Islet precursor cell (in vitro differentiated cells): ENCODE results near the gene WFS1.

Experiments used
- DNase-seq: peaks from one replicate; pipeline ENCODE4 v3.0.0-alpha.2; 2018

WFS1 gene

DNA sequence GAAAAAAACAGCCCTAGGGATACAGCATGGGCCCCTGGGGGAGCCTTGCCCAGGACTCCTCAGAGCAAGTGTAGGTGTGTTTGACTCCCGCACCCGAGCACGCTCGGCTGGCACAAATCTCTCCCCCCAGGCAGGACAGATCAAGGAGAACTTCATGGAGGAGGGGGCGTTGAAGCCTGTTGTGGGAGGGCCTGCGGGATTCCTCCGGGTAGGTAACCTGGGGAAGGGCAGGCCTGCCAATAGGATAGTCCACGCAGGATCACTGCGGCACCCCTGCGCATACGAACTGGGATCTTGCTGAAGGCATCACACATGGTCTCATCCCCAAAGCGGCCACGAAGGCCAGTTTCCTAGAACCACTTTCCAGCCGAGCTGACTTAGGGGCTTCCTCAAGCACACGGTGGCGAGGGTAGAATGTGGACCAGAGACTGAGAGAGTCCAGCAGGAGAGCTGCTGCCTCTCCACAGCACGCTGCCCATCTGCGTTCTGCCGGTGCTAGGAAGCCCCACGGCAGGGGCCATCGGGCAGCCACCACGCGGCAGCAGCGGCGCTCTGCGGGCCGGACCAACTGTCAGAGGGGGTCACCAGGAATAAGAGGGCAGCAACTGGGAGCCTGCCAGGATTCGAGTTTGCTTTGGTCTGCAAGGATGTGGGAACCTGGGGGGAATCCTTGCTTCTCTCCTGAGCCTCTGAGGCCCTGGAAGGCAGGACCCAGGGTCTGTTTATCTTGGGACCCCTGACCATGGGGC lies 56.8 kb downstream of the WFS1 start:
- DNase-seq: no peak

DNA sequence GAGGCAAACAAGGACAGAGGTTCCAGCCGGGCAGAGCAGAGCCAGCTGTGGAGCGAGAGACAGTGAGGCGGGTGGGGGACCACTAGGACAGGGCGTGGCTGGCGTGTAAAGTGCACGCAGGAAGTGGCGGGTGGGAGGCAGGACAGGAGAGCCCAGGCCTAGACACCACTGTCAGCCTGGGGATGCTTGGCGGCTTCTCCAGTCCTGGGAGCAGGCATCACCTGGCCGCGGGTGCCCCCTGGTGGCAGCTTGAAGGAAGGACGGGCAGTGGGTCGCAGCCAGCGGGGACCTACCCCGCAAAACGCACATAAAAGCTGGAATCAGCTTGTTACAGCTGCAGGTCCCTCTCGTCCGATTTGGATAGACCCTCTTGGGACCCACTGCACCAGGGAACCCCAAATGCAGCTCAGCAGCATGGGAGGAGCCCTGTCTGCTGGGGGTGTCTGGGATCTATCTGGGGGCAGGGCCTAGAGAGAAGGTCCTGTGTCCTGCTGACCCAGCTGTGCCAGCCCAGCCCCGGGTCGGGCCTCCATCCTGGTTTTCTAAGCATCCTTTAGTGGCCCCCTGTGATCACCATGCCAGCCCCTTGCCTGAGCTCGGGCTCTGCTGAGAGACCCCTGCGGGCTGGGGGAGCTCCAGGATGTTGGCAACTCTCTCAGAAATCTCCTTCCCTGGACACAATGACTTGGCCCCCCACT lies 57.7 kb downstream of the WFS1 start:
- peak; percentile 90 for DNase-seq

DNA sequence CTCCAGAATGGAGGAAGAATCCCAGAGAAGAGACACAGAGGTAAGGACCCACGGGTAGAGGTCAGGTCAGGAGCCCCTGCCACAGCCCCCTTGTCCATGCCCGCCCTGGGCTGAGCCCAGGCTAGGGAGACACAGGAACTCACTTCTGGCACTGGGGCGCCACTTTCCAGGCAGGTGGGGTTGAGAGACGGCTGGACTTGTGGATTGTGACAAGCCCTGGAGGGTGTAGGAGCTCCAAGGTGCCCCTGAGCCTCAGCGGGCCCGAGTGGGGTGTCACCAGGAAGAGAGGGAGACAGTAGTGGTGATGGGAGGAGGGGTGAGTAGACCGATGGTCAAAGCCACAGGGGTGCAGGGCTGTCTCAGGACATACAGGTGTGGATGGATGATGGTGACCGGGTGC lies 58.9 kb downstream of the WFS1 start:
- no peak for DNase-seq

DNA sequence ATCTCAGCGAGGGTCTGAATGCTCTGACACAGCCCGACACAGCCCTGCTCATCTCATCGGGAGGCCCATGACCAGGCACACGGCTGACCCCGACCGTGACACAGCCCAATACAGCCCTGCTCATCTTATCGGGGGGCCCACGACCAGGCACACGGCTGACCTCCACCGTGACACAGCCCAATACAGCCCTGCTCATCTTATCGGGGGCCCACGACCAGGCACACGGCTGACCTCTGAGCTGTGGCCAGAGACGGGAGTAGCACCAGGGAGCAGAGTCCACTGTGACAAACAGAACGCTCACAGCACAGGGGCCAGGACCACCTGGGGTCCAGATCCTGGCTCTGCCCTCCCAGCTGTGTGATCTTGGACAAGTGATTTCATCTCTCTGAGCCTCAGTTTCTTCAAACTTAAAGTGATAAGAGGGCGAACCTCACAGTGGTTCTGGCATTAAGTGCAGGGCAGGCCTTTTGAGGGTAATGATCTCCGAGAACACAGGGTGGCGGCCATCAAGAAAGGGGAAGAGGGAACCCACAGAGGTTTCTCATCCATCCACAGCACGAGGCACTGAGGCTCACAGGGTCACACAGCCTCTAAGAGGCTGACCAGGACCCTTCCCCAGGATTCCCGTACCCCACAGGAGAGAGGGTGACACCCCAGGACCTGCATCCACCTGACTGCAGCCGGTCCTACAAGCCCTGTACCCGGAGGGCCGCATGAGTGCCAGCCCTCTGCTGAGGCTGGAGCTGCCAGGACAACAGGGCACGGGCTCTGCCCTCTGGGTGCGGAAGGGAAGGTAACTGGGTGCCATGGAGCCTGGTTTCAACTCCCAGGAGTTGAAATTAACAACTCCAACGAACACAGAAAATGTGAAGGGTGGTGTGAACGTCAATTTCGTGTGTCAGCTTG lies 60.1 kb downstream of the WFS1 start:
- no peak for DNase-seq

DNA sequence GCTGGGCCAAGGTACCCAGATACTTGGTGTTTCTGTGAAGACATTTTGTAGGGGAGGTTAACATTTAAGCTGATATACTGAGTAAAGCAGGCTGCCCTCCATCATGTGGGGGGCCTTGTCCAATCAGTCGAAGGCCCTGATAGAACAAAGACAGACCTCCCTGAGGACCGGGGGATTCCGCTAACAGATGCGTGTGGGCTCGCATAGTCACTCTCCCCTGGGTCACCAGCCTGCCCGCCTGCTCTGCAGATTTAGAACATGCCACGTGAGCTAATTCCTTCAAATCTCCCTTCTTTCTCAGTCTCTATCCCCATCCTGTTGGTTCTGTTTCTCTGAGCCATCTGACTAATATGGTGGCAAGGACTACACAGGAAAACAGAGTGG lies 60.7 kb downstream of the WFS1 start:
- no peak for DNase-seq

DNA sequence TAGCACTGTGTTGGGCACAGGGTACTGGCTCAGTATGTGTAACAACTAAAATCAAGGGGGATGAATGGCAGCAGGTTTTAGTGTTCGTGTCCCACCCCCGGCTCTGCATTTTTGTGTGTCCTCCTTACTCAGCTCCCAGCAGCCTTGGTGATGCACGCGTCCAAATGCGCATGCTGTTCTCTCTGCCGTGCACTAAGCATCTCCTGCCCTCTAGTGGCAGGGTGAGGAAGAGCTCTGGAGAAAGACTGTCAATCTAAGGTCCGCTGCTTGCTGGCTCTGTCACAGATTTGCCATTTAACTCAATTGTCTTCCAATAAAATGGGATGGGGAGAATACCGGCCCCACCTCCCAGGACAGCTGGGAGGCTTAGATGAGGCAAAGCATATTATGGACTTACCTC lies 61.4 kb downstream of the WFS1 start:
- no peak for DNase-seq

DNA sequence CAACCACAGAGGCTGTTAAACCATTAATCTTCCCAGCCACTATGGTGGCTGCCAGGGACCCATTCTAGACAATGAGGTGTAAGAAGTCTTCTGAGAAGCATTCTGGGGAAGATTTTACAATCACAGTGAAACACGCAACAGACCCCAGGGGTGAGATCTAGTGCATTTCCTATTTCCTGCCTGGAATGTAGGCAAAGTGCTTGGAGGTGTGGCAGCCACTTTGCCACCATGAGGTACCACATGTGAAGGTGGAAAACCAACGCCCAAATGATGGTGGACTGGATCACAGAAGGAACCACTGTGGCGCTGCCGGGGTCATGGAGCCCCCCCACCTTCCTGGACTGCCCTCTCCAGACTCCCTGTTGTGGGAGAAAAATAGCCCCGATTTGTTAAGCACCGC lies 61.8 kb downstream of the WFS1 start:
- no peak for DNase-seq

DNA sequence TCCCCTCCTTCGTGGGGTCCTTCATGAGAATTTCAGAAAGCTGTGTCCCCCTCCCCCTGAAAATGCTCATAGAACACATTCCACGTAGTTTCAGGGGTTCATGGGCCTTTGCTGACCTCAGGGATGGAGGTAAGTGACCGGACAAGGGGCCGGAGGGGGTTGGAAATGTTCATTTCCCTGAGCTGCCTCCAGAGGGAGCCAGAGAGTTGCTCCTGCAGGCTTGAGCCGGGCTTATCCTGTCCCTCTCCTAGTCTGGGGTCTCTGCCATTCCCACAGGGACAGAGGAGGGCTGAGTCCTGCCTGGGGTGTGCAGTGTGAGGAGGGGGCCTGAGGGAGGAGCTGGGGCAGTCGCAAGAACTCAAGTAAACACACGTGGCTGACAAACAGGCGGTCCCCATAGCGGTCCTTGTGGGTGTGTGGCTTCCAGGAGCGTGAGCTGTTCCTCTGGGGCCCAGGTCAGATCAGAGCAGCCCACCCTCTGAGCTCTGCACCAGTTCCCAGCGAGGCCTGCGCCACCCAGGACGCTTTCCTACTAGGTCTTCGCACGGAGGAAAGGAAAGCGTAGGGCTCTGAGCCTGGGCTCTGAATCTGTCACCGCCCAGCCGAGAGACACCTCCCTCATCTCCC lies 62.5 kb downstream of the WFS1 start:
- DNase-seq: peak; percentile 66

DNA sequence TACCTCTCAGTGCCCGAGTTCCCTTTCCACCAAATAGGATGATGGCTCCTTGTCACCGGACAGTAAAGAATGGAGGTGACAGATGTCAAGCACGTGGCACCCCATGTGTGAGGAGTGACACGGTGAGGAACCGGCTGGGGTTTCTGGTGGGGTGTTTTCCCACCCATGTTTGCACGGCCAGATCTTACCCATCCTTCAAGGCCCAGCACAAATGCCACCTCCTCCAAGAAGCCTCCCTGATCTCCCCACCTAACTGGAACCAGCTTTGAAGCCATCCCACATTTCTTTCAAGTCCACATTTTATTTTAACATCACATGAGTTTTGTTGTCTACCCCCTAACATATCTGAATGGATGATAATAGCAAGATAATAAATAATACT lies 63.0 kb downstream of the WFS1 start:
- no peak for DNase-seq

DNA sequence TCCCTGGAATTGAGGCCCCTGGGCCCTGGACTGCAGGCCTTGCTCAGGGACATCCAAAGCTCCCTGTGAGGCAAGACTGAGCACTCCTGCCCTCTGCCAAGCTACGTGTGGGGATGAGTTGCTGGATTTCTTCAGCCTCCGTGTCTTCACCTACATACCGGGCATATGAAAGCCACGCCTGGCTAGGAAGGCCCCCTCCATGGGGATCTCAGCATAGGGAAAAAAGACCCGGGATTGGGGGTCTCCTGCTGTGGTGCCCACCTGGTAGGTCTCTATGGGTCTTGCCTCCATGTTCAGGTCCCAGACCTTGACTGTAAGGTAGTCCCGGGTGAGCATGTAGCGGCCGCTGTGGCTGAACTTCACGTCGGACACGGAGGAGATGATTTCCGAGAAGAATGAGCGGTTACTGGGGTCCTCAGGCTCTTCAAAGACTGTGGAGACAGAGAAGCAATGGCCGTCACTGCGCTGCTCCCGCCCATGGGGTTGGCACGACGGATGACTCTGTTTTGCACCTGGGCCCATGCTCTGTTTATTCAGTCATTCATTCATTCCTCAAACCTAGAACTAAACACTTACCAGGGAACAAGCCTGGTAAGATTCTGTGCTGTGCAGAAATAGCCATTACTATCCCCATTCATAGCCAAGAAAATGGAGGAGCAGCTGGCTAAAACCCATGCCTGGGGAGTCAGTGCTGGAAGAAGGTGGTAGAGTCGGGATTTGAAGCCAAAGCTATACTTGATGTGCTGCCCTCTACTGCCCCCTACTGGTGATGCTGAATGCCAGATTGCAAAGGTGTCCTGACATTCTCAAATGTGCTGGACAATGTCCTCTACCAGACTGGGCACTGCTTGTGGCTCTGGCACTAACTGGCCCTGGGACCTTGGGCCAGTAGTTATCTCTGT lies 63.9 kb downstream of the WFS1 start:
- no peak for DNase-seq

DNA sequence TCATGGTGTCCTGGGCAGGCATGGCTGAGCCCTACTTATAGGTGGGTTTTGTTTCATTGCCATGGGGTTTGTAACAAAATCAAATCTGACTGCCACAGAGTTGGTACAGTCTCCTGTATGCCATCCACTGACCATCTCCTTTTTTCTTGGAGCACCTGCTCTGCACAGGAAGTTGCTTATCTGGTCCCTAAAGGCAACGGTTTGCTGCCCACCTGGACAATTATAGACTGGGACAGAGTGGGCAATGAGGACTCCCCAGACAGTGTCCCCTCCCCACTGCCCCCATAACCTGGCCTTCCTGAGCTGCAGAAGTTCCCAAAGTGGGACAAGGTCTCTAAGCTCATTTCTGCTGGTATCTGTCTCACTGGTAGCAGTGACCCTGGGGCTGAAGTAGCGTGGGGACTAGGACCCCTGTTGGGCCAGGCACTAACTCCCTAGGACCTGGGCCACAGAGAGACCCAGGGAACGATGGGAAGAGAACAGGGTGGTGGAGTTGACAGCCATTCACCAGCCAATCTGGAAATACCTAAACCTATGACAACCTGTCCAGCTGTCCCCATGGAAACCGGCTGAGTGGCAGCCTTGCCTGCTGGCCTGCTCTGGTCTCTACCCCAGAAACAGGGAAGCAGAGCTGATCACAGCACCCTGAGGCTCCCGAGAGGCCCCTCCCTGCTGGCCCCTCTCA lies 64.7 kb downstream of the WFS1 start:
- no peak for DNase-seq

DNA sequence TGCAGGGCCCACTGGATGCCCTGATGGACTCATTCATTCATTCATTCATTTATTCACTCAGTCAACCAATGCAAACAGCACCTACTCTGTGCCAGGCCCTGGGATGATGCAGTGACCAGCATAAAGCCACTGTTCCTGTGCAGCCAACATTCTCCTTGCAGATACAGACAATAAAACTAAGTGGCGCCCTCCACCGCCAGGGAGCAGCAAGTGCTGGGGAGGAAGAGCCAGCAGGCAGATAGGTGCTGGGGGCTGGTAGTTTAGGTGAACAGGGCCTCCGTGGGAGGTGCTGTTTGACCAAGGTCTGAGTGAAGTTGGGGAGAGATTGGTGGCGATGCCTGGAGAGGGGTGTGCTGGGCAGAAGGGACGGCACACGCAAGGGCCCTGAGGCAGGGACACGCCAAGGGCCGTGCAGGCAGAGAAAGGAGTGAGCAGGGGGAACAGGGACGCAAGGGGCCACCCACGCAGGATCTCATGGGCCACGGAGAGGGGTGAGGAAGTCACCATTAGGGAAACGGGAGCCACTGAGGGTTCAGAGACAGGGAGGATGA lies 65.5 kb downstream of the WFS1 start:
- no peak for DNase-seq

DNA sequence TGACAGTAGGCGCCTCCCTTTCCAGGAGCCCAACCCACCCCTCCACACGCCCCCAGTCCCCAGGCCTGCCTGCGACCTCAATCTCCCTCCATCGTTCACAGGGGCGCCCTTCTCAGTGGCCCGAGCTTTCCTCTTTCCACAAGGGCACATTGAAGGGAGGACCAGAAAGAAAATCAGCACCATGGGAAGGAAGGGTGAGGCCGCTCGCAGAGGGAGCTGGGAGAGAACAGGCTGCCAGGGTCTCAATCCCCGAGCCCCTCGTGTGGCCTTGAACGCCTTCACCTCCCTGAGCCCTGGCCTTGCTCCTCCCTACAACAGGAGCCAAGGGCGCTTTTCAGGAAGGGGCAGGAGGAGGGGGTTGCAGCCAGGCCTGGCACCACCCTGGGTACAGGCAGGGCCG lies 66.5 kb downstream of the WFS1 start:
- no peak for DNase-seq

DNA sequence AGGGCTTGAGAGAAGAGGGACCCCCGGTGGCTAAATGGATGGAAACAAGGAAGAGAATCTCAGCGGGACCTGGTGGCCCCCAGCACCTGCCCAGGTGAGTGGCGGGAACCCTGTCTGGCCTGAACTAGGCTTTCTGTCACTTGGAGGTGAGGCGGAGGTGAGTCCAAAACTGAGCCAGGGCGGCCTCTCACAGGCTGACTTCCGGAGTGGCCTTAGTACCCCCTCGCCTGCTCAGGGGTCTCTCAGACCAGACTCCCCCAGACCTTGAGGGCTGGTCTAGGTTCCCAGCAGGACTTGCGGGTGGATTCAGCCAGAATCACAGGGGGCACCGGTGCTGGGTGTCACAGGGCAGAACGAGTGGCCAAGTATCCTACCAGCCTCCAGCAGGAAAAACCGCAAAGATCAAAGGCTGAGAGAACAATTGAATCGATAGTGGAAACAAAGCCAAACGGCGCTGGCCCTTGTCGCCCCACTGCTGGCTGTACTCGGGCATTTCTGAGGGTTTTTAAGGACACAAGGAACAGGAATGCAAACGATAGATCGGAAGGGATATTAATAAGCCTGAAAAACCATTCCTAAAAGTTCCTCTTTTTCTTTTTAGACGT lies 67.8 kb downstream of the WFS1 start:
- DNase-seq: no peak

DNA sequence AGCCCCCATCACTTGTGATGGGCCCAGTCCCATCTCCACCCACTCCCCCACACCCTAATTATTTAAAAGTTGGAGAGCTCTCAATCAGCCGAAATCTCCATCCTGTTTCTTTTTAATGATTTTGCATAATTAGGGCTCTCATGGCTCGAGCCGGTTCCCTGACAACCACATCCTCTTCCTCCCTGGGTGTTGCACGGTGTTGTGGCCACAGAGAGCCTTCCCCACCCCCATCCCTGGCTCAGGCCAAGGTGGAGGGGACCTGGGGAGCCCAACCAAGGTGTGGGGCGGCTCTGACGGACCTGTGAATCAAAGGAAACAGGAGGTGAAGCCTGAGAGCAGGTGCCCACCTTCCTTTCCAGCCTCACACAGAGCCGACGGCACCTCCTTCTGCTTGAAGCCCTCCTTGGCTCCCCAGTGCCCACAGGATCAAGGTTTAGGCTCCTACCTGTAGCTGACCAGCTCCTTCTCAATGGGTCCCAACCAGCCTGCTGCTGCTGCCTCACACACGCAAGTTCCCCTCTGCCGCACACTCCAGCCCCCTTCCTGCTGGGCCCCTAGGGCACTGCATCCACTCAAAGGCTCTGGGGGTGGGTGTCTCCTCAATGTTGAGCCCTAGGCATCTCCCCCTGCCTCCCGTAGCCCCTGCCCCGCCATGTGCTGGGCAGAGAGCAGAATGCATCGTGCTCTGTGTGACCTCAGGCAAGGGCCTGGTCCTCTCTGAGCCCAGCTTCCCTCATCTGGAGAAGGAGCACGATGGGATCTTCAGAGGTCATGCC lies 68.7 kb downstream of the WFS1 start:
- no peak for DNase-seq

DNA sequence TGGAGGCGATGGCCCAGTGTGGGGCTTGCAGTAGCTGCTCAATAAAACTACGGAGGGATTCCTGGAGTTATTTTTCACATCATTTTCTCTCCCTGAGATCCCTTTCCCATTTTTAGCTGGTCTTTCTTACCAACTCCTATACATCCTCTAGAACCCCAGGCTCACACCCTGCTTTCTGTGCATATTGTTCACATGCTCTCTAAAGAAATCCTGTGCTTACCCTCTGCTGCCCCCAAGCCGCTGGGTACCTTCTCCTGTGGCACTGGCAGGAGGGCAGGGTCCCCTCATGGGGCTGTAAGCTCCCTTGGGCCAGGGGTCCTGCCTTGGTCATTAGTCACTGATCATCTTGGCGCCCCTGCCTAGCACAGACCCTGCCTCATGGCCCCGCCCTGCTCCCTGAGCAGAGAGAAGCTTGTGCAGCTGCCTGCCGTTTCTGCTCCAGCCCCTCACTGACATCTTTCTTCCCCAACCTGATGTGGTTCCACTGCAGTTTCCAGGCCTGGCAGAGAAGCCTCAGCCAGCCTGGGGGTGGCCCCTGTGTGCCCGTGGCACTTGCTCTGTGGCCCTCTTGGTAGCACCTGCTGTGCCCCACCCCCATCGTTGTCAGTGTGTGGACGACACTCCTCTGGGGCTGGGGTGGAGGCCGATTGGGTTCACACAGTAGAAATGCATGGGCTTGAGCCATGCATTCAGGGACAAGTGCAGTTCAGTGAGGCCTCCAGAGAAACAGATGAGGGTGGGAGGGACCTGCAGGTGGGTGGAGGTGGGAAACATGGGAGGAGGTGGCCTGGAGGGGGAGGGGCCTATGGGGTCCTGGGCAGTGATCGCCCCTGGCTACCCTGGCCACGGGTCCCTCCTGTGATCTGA lies 69.5 kb downstream of the WFS1 start:
- no peak for DNase-seq

DNA sequence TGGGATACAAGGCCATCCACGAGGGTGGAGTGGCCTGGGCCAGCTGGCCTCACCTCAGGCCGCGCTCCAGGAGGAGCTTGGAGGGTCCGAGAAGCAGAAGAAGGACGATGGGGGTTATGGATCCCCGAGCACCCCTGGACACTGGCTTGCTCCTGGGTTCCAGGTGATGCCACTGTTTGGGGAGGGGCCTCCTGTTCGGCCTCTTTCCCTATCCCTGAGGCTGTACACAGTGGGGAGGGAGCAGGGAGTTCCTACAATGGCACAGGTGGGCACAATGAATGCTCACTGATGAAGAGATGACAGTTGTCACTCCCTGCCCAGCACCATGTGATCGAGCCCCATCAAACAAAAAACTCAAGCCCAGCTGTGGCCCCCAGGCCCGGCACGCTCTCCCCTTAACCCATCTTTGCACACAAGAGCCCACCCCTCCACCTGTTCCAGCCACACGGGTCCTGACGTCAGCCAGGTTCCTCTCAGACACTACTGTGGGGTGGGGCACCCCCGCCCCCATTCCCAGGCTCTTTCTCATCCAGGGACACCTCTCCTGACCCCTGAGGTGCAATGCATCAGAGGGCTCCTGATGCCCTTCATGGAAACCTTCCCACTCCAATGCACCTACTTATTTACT lies 70.3 kb downstream of the WFS1 start:
- no peak for DNase-seq

DNA sequence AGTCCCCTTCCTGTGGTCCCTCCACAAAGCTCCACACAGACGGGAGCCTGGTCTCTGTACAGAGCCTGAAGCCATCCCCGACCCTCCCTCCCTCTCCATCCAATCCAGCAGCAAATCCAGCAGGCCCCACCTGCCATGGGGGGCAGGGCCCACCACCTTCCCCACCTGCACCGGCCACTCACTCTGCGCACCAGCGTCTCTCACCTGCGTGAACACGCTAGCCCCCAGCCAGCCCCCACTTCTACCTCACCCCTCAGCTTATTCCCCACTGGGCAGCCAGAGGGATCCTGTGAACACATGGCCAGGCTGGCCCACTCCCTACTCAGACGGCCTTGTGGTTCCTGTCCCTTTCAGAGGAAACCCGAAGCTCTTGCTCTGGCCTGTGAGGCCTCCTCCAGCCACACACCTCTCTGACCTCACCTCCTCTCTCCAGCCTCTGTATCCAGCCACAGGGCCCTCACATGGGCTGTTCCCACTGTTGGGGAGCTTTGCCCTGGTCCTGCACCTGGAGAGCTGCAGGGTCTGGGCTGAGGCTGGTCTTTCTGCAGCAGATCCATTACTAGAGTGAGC lies 70.9 kb downstream of the WFS1 start:
- no peak for DNase-seq
